Testis (tissue), 2 donors: ENCODE results near the gene IGFBPL1.

ENCODE experiments used
- CTCF ChIP-seq, 3 experiments: fragments of 450-650 bp in 2 of 3; fragments of 200-600 bp in 1 of 3; sonication (generic) in 1 of 3; IDR thresholded peaks; one replicate each; pipeline ENCODE4 v1.5.1; 2016 to 2019; ENCODE audit warnings: antibody characterized with exemption in 3 of 3, mild to moderate bottlenecking in 2 of 3, moderate library complexity in 1 of 3
- POLR2A ChIP-seq: fragments of 450-650 bp; IDR thresholded peaks from one replicate; pipeline ENCODE4 v1.6.1; 2017; ENCODE audit warnings: antibody characterized with exemption, mild to moderate bottlenecking, moderate library complexity

- TF ChIP-seq CTCF (IDR thresholded peaks at IDR 0.05), result no peak
- no peak for TF ChIP-seq POLR2A
These were observed 11.0 kb downstream of the IGFBPL1 start for GRCh38 chr9:38413283-38413682.
